ENCODE measurements around the gene YAP1. TPM values are rescaled to one million over a fixed set of nuclear protein-coding genes. Genes with fewer than 3 reads are reported as not detected.

YAP1 gene
- total RNA-seq, 5 donors from 2014 or later (not counting 1 experiment from before 2014, with no cell fraction given): 0.23 to 0.86 (median 0.63) TPM

DNA sequence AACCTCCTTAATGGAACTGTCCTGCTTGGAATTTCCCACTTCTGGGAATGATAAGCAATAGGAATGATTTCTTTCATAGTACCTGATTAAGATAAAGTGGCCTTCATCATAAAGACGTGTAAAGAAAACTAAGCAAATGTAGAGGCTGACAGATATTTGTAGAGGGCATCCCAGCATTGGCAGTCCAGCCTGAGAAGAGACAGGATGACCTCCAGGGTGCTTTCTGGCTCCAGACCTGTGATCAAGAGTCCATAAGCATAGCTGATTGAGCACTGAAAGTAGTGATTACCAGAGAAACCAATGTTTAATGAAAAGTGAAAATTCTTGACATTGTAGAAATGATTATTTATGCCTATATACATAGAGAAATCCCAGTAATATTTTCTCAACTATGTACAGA is 33.6 kb downstream of the YAP1 start:
- ChIA-PET CTCF (no interaction called here), POLR2A (no interaction called here)
- Histone ChIP-seq H3K27me3 (replicated peaks in 1 of 2; ENCODE audit: control insufficient read depth in 2 of 2, extremely low read depth in 1 of 2, insufficient read depth in 2 of 2, low read length in 1 of 2) (peaks cover 0 to 4% of the 10 kb centered on the region in 2 experiments), H3K27ac (ENCODE audit: low read length) (no peak overlapping the region), H3K36me3 (ENCODE audit: control insufficient read depth in 2 of 2, extremely low read depth in 1 of 2, insufficient read depth in 1 of 2, low read length in 1 of 2) (no peaks in the 10 kb centered on the region), H3K9me3 (no peaks in the 10 kb centered on the region), H3K4me1 (ENCODE audit: control insufficient read depth in 1 of 2, extremely low read depth in 1 of 2, insufficient read depth in 2 of 2, low read length in 2 of 2) (no peaks in the 10 kb centered on the region), H3K4me3 (ENCODE audit: control insufficient read depth in 1 of 2, extremely low read depth in 1 of 2, low read length in 1 of 2) (no peak overlapping the region)
- no peaks in the 10 kb centered on the region for H3K36me3 Mint-ChIP-seq
- DNase-seq (no peak), ATAC-seq (replicated peaks in 1 of 4) (no peak)
- H3K27me3 Mint-ChIP-seq: peaks cover 13 to 17% of the 10 kb centered on the region in 2 donors
- H3K4me1 Mint-ChIP-seq: no peaks in the 10 kb centered on the region
- H3K27ac Mint-ChIP-seq: no peak overlapping the region
- no peaks in the 10 kb centered on the region for H3K9me3 Mint-ChIP-seq
- H3K4me3 Mint-ChIP-seq: no peak overlapping the region
- WGBS (ENCODE audit: insufficient coverage): 63% methylated on average over 1 of the region's 1 CpG

DNA sequence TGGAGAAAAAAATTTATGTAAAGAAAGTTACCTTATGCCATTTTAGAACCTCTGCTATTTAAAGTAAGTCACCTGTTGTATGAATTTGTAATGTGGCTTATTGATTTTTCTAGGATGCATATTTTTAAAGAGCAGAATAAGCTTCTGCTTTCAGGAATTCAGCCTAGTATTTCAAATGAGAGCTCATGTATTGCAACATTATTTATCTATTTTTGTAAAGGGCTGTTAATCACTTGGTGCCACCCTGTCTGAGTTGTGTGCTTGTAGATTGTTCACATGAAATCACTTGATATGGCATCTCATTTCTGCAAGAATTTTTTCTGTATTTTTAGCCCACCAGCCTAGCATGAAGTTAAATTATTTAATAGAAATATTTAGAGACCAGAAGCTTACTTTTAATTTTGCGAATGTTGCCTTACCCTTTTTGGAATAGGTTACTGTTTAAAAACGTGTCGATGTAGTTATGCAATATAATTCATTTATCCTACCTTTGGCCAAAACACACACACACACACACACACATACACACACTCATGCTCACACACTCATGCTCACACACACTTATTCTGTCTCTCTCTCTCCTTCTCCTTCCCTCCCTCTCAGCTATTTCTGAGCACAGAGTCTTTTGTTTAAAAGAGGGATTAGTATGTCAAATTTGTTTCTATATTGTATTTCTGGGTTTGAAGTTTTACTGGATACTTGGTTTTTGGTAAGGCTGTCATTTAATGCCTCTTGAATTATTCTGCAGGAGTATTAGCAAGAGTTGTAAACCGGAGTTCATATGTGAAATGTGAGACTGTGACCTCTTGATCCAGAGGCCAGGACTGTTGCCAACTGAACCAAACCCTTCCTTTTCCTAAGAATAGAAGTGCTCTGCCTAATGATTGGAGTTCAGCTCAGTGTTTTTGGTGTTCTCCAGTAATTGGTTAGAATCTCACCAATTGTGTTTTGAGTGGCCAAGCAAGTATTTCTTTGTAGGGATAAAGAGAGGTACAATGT is 34.4 kb downstream of the YAP1 start:
- no CpG with 5 or more reads among the region's 4 CpGs for WGBS (ENCODE audit: insufficient coverage)
- no peaks in the 10 kb centered on the region for H3K36me3 Mint-ChIP-seq
- CTCF ChIA-PET: no interaction called here

DNA sequence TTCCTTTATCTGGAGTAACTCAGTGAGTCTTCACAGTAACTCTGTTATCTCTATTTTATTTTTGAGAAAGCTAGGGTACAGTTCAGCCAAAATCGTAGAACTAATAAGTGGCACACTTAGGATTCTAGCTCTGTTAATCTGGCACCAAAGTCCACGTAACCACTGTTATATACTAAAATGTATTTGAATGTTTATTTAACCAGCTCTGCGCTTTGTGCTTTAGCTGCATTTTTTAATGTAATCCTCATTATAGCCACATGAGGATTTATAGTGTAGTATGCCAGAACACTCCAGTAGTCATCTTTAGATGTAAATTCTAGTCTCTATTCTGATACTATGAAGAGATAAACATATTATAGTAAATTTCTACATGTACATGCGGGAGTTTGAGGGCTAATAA is 36.8 kb downstream of the YAP1 start:
- ATAC-seq (replicated peaks in 1 of 4) (no peak), DNase-seq (no peak)
- Mint-ChIP-seq H3K27ac (no peak overlapping the region), H3K9me3 (no peaks in the 10 kb centered on the region), H3K4me1 (no peaks in the 10 kb centered on the region), H3K36me3 (no peaks in the 10 kb centered on the region), H3K27me3 (peaks cover 24 to 30% of the 10 kb centered on the region in 2 donors), H3K4me3 (no peak overlapping the region)
- CTCF ChIA-PET: no interaction called here
- no peak overlapping the region for H3K27ac ChIP-seq (ENCODE audit: low read length)
- no CpG with 5 or more reads among the region's 4 CpGs for WGBS (ENCODE audit: insufficient coverage)
- no peaks in the 10 kb centered on the region for H3K36me3 ChIP-seq (ENCODE audit: control insufficient read depth in 2 of 2, extremely low read depth in 1 of 2, insufficient read depth in 1 of 2, low read length in 1 of 2)
- H3K4me3 ChIP-seq (ENCODE audit: control insufficient read depth in 1 of 2, extremely low read depth in 1 of 2, low read length in 1 of 2): no peak overlapping the region
- H3K4me1 ChIP-seq (ENCODE audit: control insufficient read depth in 1 of 2, extremely low read depth in 1 of 2, insufficient read depth in 2 of 2, low read length in 2 of 2): no peaks in the 10 kb centered on the region
- POLR2A ChIA-PET: interaction anchor here in 1 of 2 donors (0.6 kb wide), 1 partner anchor 33 kb away, joined by 4 read pairs; no protein-coding TSS in a partner anchor
- peaks cover 2 to 8% of the 10 kb centered on the region in 2 experiments for H3K27me3 ChIP-seq (replicated peaks in 1 of 2; ENCODE audit: control insufficient read depth in 2 of 2, extremely low read depth in 1 of 2, insufficient read depth in 2 of 2, low read length in 1 of 2)
- no peaks in the 10 kb centered on the region for H3K9me3 ChIP-seq

More for the DNA sequence above, 34.4 kb downstream of the YAP1 start:
- Histone ChIP-seq H3K9me3 (no peaks in the 10 kb centered on the region), H3K27me3 (replicated peaks in 1 of 2; ENCODE audit: control insufficient read depth in 2 of 2, extremely low read depth in 1 of 2, insufficient read depth in 2 of 2, low read length in 1 of 2) (peaks cover 0 to 8% of the 10 kb centered on the region in 2 experiments), H3K27ac (ENCODE audit: low read length) (no peak overlapping the region), H3K4me3 (ENCODE audit: control insufficient read depth in 1 of 2, extremely low read depth in 1 of 2, low read length in 1 of 2) (no peak overlapping the region), H3K36me3 (ENCODE audit: control insufficient read depth in 2 of 2, extremely low read depth in 1 of 2, insufficient read depth in 1 of 2, low read length in 1 of 2) (no peaks in the 10 kb centered on the region), H3K4me1 (ENCODE audit: control insufficient read depth in 1 of 2, extremely low read depth in 1 of 2, insufficient read depth in 2 of 2, low read length in 2 of 2) (no peaks in the 10 kb centered on the region)
- H3K27me3 Mint-ChIP-seq: peaks cover 19 to 22% of the 10 kb centered on the region in 2 donors
- no peaks in the 10 kb centered on the region for H3K4me1 Mint-ChIP-seq
- no peak for DNase-seq
- POLR2A ChIA-PET: no interaction called here
- no peak for ATAC-seq (replicated peaks in 1 of 4)
- no peaks in the 10 kb centered on the region for H3K9me3 Mint-ChIP-seq
- H3K4me3 Mint-ChIP-seq: no peak overlapping the region
- H3K27ac Mint-ChIP-seq: no peak overlapping the region

DNA sequence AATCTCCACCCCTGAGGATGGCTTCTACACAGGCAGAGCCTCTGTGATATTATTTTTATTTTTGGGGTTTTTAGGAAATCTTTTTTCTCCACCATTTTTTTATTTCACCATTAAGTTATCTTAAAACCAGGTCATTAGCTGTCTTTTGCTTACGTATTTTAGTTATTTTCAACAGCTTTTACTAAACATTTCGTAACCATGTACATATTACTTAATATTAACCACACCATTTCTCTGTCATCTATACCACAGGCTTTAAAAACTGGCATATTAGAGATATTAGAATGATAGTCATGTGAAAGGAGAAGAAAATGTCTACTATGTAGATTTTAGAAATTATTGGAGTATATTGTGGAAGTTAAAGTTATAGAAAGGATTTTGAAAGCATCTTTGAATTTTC is 37.4 kb downstream of the YAP1 start:
- no peaks in the 10 kb centered on the region for H3K9me3 Mint-ChIP-seq
- CTCF ChIA-PET: no interaction called here
- no peaks in the 10 kb centered on the region for H3K4me1 Mint-ChIP-seq
- H3K4me3 ChIP-seq (ENCODE audit: control insufficient read depth in 1 of 2, extremely low read depth in 1 of 2, low read length in 1 of 2): no peak overlapping the region
- no peak for ATAC-seq (replicated peaks in 1 of 4)
- no peaks in the 10 kb centered on the region for H3K9me3 ChIP-seq
- no peak overlapping the region for H3K27ac ChIP-seq (ENCODE audit: low read length)
- no peak overlapping the region for H3K4me3 Mint-ChIP-seq
- no peak overlapping the region for H3K27ac Mint-ChIP-seq
- H3K36me3 ChIP-seq (ENCODE audit: control insufficient read depth in 2 of 2, extremely low read depth in 1 of 2, insufficient read depth in 1 of 2, low read length in 1 of 2): no peaks in the 10 kb centered on the region
- no peaks in the 10 kb centered on the region for H3K4me1 ChIP-seq (ENCODE audit: control insufficient read depth in 1 of 2, extremely low read depth in 1 of 2, insufficient read depth in 2 of 2, low read length in 2 of 2)
- no peaks in the 10 kb centered on the region for H3K36me3 Mint-ChIP-seq
- no CpG with 5 or more reads among the region's 2 CpGs for WGBS (ENCODE audit: insufficient coverage)
- peaks cover 2 to 9% of the 10 kb centered on the region in 2 experiments for H3K27me3 ChIP-seq (replicated peaks in 1 of 2; ENCODE audit: control insufficient read depth in 2 of 2, extremely low read depth in 1 of 2, insufficient read depth in 2 of 2, low read length in 1 of 2)
- POLR2A ChIA-PET: interaction anchor here in 1 of 2 donors (0.6 kb wide), 1 partner anchor 32 kb away, joined by 4 read pairs; no protein-coding TSS in a partner anchor
- no peak for DNase-seq
- H3K27me3 Mint-ChIP-seq: peaks cover 24 to 32% of the 10 kb centered on the region in 2 donors

DNA sequence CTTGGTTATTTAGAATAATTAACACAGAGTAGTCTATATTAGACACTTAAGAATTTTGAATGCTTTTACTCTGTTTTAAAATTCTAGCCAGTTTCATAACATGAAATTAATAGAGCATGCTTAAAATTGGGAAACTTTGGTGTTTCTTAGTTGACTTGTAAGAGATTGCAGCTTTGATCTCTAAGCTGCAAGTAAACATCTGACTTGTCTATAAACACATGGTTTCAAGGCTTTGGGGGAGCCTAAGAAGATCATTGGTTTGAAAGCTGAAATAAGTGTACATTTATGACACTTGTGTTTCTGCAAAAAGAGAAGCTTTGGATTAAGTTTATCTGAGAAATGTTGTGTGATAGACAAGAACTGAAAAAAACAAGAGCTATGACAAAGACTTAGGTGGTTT is 37.8 kb downstream of the YAP1 start:
- H3K27ac ChIP-seq (ENCODE audit: low read length): no peak overlapping the region
- DNase-seq: no peak
- H3K4me3 Mint-ChIP-seq: no peak overlapping the region

DNA sequence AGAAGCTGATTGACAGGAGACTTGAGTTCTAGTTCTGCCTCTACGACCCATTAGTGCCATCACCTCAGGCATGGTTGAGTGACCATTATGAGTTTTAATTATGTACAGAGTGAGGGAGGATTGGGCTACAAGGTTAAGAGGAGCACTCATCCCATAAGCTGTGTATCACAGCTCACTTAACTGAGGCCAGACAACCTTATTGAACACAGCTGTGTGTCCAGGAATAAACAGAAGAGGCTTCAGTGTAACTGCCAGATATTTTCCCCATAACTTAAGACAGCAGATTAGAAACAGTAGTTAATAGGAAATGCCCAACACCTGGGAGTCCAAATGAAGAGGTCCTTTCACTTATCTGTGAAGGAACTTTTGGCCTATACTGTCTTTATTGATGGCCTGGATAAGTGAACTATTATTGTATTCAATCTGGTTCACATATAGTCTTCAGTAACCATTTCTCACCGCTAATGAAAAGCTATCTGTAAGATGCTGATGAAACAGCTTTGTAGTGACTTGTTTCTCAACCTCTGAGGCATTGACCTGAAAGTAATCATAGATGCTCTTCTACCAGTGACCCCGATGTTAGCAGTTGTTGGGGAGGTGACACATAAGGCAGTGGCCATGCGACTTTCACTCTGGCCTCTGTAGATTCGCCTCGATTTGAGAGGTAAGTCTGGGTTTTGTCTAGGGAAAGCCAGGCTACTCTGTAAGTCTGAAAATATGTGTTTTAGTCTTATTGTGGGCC is 41.7 kb downstream of the YAP1 start:
- no peaks in the 10 kb centered on the region for H3K36me3 Mint-ChIP-seq
- no peaks in the 10 kb centered on the region for H3K4me1 ChIP-seq (ENCODE audit: control insufficient read depth in 1 of 2, extremely low read depth in 1 of 2, insufficient read depth in 2 of 2, low read length in 2 of 2)
- peaks cover 2 to 8% of the 10 kb centered on the region in 2 experiments for H3K27me3 ChIP-seq (replicated peaks in 1 of 2; ENCODE audit: control insufficient read depth in 2 of 2, extremely low read depth in 1 of 2, insufficient read depth in 2 of 2, low read length in 1 of 2)
- no peak overlapping the region for H3K4me3 Mint-ChIP-seq
- H3K9me3 ChIP-seq: no peaks in the 10 kb centered on the region
- CTCF ChIA-PET: interaction anchor here in 1 of 2 donors (1.3 kb wide), 1 partner anchor 12 kb away, joined by 4 read pairs; no protein-coding TSS in a partner anchor
- POLR2A ChIA-PET: no interaction called here
- H3K36me3 ChIP-seq (ENCODE audit: control insufficient read depth in 2 of 2, extremely low read depth in 1 of 2, insufficient read depth in 1 of 2, low read length in 1 of 2): no peaks in the 10 kb centered on the region
- no peaks in the 10 kb centered on the region for H3K4me1 Mint-ChIP-seq
- H3K4me3 ChIP-seq (ENCODE audit: control insufficient read depth in 1 of 2, extremely low read depth in 1 of 2, low read length in 1 of 2): no peak overlapping the region
- DNase-seq (no peak), ATAC-seq (replicated peaks in 1 of 4) (no peak)
- H3K27ac Mint-ChIP-seq: no peak overlapping the region
- peaks cover 19 to 20% of the 10 kb centered on the region in 2 donors for H3K27me3 Mint-ChIP-seq
- no peaks in the 10 kb centered on the region for H3K9me3 Mint-ChIP-seq
- WGBS (ENCODE audit: insufficient coverage): 76% methylated on average over 5 of the region's 6 CpGs
- no peak overlapping the region for H3K27ac ChIP-seq (ENCODE audit: low read length)

More for the DNA sequence above, 37.8 kb downstream of the YAP1 start:
- POLR2A ChIA-PET: no interaction called here
- Histone ChIP-seq H3K4me3 (ENCODE audit: control insufficient read depth in 1 of 2, extremely low read depth in 1 of 2, low read length in 1 of 2) (no peak overlapping the region), H3K27me3 (replicated peaks in 1 of 2; ENCODE audit: control insufficient read depth in 2 of 2, extremely low read depth in 1 of 2, insufficient read depth in 2 of 2, low read length in 1 of 2) (peaks cover 2 to 10% of the 10 kb centered on the region in 2 experiments), H3K9me3 (no peaks in the 10 kb centered on the region), H3K4me1 (ENCODE audit: control insufficient read depth in 1 of 2, extremely low read depth in 1 of 2, insufficient read depth in 2 of 2, low read length in 2 of 2) (no peaks in the 10 kb centered on the region), H3K36me3 (ENCODE audit: control insufficient read depth in 2 of 2, extremely low read depth in 1 of 2, insufficient read depth in 1 of 2, low read length in 1 of 2) (no peaks in the 10 kb centered on the region)
- no peaks in the 10 kb centered on the region for H3K36me3 Mint-ChIP-seq
- no peak for ATAC-seq (replicated peaks in 1 of 4)
- CTCF ChIA-PET: no interaction called here
- no peak overlapping the region for H3K27ac Mint-ChIP-seq
- peaks cover 28 to 32% of the 10 kb centered on the region in 2 donors for H3K27me3 Mint-ChIP-seq
- H3K4me1 Mint-ChIP-seq: no peaks in the 10 kb centered on the region
- H3K9me3 Mint-ChIP-seq: no peaks in the 10 kb centered on the region
